Thyroid gland (tissue), 4 donors: ENCODE measurements around the gene NIT2. TPM values are rescaled to one million over a fixed set of nuclear protein-coding genes. Genes with fewer than 3 reads are reported as not detected.
"Not testable (repeated sequence)": the region's sequence is repeated elsewhere in the genome, so short reads cannot be mapped to it uniquely, and the experiment has no call there.

Experiments
- DNase-seq, 2 donors: peaks; one replicate each; pipeline ENCODE4 v3.0.0-alpha.2; 2019
- H3K27ac ChIP-seq, 3 donors: fragments of 200-600 bp; sonication (generic); 1 replicate in 2 of 3; 2 replicates in 1 of 3; pipeline ENCODE4 v1.5.1; 2016 to 2019; ENCODE audit warnings: mild to moderate bottlenecking in 1 of 3, moderate library complexity in 1 of 3
- H3K27me3 ChIP-seq: fragments of 200-600 bp; sonication (generic); one replicate; pipeline ENCODE4 v1.5.1; 2019
- H3K36me3 ChIP-seq, 2 donors: fragments of 200-600 bp; sonication (generic); one replicate each; pipeline ENCODE4 v1.5.1; 2016 to 2019
- H3K4me1 ChIP-seq, 2 donors: fragments of 200-600 bp; sonication (generic); one replicate each; pipeline ENCODE4 v1.5.1; 2017 to 2019
- H3K4me3 ChIP-seq, 3 donors: fragments of 200-600 bp; sonication (generic); replicated peaks in 1 of 3; 1 replicate in 2 of 3; 2 replicates in 1 of 3; pipeline ENCODE4 v1.5.1; 2016; ENCODE audit warnings: mild to moderate bottlenecking in 1 of 3
- H3K9me3 ChIP-seq: fragments of 200-600 bp; sonication (generic); one replicate; pipeline ENCODE4 v1.5.1; 2017
- CTCF ChIP-seq, 6 experiments: fragments of 200-600 bp in 3 of 6; fragments of 450-650 bp in 3 of 6; sonication (generic) in 3 of 6; IDR thresholded peaks; one replicate each; pipeline ENCODE4 v1.5.1; 2016 to 2019; ENCODE audit warnings: antibody characterized with exemption in 6 of 6, mild to moderate bottlenecking in 2 of 6, inconsistent platforms in 1 of 6, moderate library complexity in 1 of 6
- POLR2A ChIP-seq, 2 donors: fragments of 450-650 bp; IDR thresholded peaks; one replicate each; pipeline ENCODE4 v1.6.1; 2017; ENCODE audit warnings: antibody characterized with exemption in 2 of 2, mild to moderate bottlenecking in 2 of 2, moderate library complexity in 1 of 2
- WGBS, 2 donors: methylation state at CpG; one replicate each; pipeline ENCODE4 v1.1.5; 2017; 5-methylcytosine and 5-hydroxymethylcytosine counted together
- intact Hi-C: fragments of 100-400 bp; cut with DNase I; formaldehyde crosslinking; loops from one replicate; pipeline ENCODE4 v1.15.1; 2023
- total RNA-seq, 4 donors: library from RNA; depleted of rRNA; stranded (reverse); fragments of >200 nt; gene quantifications; one replicate each; pipeline ENCODE4 v1.2.3, GENCODE V29; 2016

The NIT2 gene
- total RNA-seq, 4 donors from 2014 or later: 38.3 to 59.3 (median 48.8) TPM

GRCh38 chr3:100316641-100317069 is 17.9 kb upstream of the NIT2 start:
- TF ChIP-seq CTCF (IDR thresholded peaks at IDR 0.05) (peak; percentile 22 to 77 (median 60)), POLR2A (IDR thresholded peaks at IDR 0.05) (no peak)
- no peak overlapping the region for H3K4me3 ChIP-seq
- intact Hi-C loops: loop anchor here (10.0 kb wide), 1 partner anchor 278 kb away; no protein-coding TSS in a partner anchor
- no peak overlapping the region for H3K27ac ChIP-seq
- no peaks in the 10 kb centered on the region for H3K4me1 ChIP-seq
- WGBS, 2 donors: 43 to 46% methylated on average over 8 of the region's 8 CpGs
- peak; percentile 17 to 25 for DNase-seq
- peaks cover 10 to 12% of the 10 kb centered on the region in 2 donors for H3K36me3 ChIP-seq
- H3K9me3 ChIP-seq: no peaks in the 10 kb centered on the region
- H3K27me3 ChIP-seq: no peaks in the 10 kb centered on the region

GRCh38 chr3:100317912-100318311 is 16.6 kb upstream of the NIT2 start:
- no peak for DNase-seq
- H3K36me3 ChIP-seq: peaks cover 10 to 12% of the 10 kb centered on the region in 2 donors
- H3K27ac ChIP-seq: no peak overlapping the region
- H3K27me3 ChIP-seq: no peaks in the 10 kb centered on the region
- TF ChIP-seq POLR2A (IDR thresholded peaks at IDR 0.05) (no peak), CTCF (IDR thresholded peaks at IDR 0.05) (no peak)
- intact Hi-C loops: loop anchor here (10.0 kb wide), 1 partner anchor 277 kb away; no protein-coding TSS in a partner anchor
- H3K4me3 ChIP-seq: no peak overlapping the region
- 78 to 88% methylated on average over 2 of the region's 2 CpGs for WGBS, 2 donors
- no peaks in the 10 kb centered on the region for H3K9me3 ChIP-seq
- no peaks in the 10 kb centered on the region for H3K4me1 ChIP-seq

- no peak for DNase-seq
- Histone ChIP-seq H3K36me3 (peaks cover 10 to 12% of the 10 kb centered on the region in 2 donors), H3K27me3 (no peaks in the 10 kb centered on the region), H3K9me3 (no peaks in the 10 kb centered on the region), H3K4me3 (no peak overlapping the region), H3K4me1 (no peaks in the 10 kb centered on the region), H3K27ac (no peak overlapping the region)
- intact Hi-C loops: loop anchor here (10.0 kb wide), 1 partner anchor 275 kb away; no protein-coding TSS in a partner anchor
- WGBS, 2 donors: 93 to 95% methylated on average over 2 of the region's 2 CpGs
- no peak for TF ChIP-seq POLR2A (IDR thresholded peaks at IDR 0.05)
- no peak for TF ChIP-seq CTCF (IDR thresholded peaks at IDR 0.05)
Measured at GRCh38 chr3:100319951-100320350, 14.6 kb upstream of the NIT2 start.

- H3K9me3 ChIP-seq: no peaks in the 10 kb centered on the region
- no peak overlapping the region for H3K27ac ChIP-seq
- DNase-seq: no peak
- TF ChIP-seq POLR2A (IDR thresholded peaks at IDR 0.05): no peak
- TF ChIP-seq CTCF (IDR thresholded peaks at IDR 0.05): no peak
- no peak overlapping the region for H3K4me3 ChIP-seq
- no peaks in the 10 kb centered on the region for H3K27me3 ChIP-seq
- no peaks in the 10 kb centered on the region for H3K4me1 ChIP-seq
- H3K36me3 ChIP-seq: peaks cover 10 to 11% of the 10 kb centered on the region in 2 donors
- intact Hi-C loops: no loop called here
Measured at GRCh38 chr3:100324044-100324443, 10.5 kb upstream of the NIT2 start.

- no peaks in the 10 kb centered on the region for H3K4me1 ChIP-seq
- intact Hi-C loops: no loop called here
Measured at GRCh38 chr3:100325827-100326226, 8.7 kb upstream of the NIT2 start.

GRCh38 chr3:100327377-100327776 is 7.2 kb upstream of the NIT2 start:
- H3K27me3 ChIP-seq, DNase-seq, H3K36me3 ChIP-seq, H3K4me1 ChIP-seq, intact Hi-C loops, H3K27ac ChIP-seq, H3K9me3 ChIP-seq, H3K4me3 ChIP-seq: not testable (repeated sequence)
- WGBS, 2 donors: 99% methylated on average over 5 of the region's 5 CpGs

More at GRCh38 chr3:100325827-100326226, 8.7 kb upstream of the NIT2 start:
- Histone ChIP-seq H3K4me3 (no peak overlapping the region), H3K9me3 (no peaks in the 10 kb centered on the region), H3K27me3 (no peaks in the 10 kb centered on the region), H3K36me3 (peaks cover 0 to 6% of the 10 kb centered on the region in 2 donors), H3K27ac (no peak overlapping the region)
- no peak for DNase-seq
- TF ChIP-seq CTCF (IDR thresholded peaks at IDR 0.05): no peak
- TF ChIP-seq POLR2A (IDR thresholded peaks at IDR 0.05): no peak
